Stomach (tissue), 4 donors: Measurements from ENCODE around the gene TMEM134.

Experiments used
- CTCF ChIP-seq, 7 experiments: fragments of 450-650 bp in 4 of 7; fragments of 200-600 bp in 3 of 7; sonication (generic) in 3 of 7; IDR thresholded peaks; one replicate each; pipeline ENCODE4 v1.5.1; 2016 to 2019; ENCODE audit warnings: antibody characterized with exemption in 7 of 7, control low read depth in 2 of 7, mild to moderate bottlenecking in 1 of 7
- POLR2AphosphoS5 ChIP-seq, 3 donors: sonication (generic); formaldehyde crosslinking; IDR thresholded peaks; one replicate each; pipeline ENCODE4 v1.6.1; 2016; ENCODE audit warnings: antibody characterized with exemption in 3 of 3

DNA sequence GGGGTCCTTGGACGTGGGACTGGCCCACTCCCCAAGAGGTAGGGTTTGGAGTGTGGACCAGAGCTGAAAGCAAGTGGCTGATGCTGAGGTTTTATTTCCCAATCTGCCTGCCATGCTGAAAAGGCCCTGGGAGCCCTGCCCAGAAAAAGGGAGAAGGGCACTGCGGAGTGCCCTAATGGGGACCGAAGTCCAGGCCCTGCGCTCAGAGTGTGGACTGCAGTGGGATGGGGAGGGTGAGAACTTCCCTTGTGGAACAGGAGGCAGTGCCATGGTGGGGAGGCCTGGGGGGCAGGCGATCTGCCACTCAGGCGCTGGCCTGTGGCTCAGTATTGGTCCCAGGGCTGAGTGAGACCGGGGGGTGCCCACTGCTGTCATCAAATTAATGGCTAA lies 20.8 kb downstream of the TMEM134 start:
- TF ChIP-seq CTCF (IDR thresholded peaks at IDR 0.05) (no peak), POLR2AphosphoS5 (IDR thresholded peaks at IDR 0.05) (no peak)
